Suprapubic skin (tissue), 4 donors: ENCODE data around the gene PLK5.

Source experiments
- CTCF ChIP-seq, 2 donors: fragments of 200-600 bp in 1 of 2; fragments of 450-650 bp in 1 of 2; sonication (generic) in 1 of 2; IDR thresholded peaks; one replicate each; pipeline ENCODE4 v1.5.1; 2016 to 2019; ENCODE audit warnings: antibody characterized with exemption in 2 of 2, mild to moderate bottlenecking in 1 of 2, moderate library complexity in 1 of 2
- POLR2A ChIP-seq, 2 donors: fragments of 450-650 bp; IDR thresholded peaks; one replicate each; pipeline ENCODE4 v1.6.1; 2017; ENCODE audit warnings: antibody characterized with exemption in 2 of 2, mild to moderate bottlenecking in 2 of 2, moderate library complexity in 2 of 2
- POLR2AphosphoS5 ChIP-seq, 3 donors: sonication (generic); formaldehyde crosslinking; IDR thresholded peaks; one replicate each; pipeline ENCODE4 v1.6.1; 2017; ENCODE audit warnings: antibody characterized with exemption in 3 of 3

- TF ChIP-seq POLR2AphosphoS5 (IDR thresholded peaks at IDR 0.05): no peak
- no peak for TF ChIP-seq POLR2A (IDR thresholded peaks at IDR 0.05)
- TF ChIP-seq CTCF (IDR thresholded peaks at IDR 0.05): no peak
Observed at GRCh38 chr19:1501200-1501595, 22.7 kb upstream of the PLK5 start.
